Tongue (tissue), 2 donors: Measurements from ENCODE around the gene TNK2. TPM values are rescaled to one million over a fixed set of nuclear protein-coding genes. Genes with fewer than 3 reads are reported as not detected.
A peak's percentile ranks its signal among the peaks of the same experiment; 100 is the strongest.
"Not testable (repeated sequence)": the region's sequence is repeated elsewhere in the genome, so short reads cannot be mapped to it uniquely, and the experiment has no call there.

ENCODE experiments used
- DNase-seq: peaks from one replicate; pipeline ENCODE4 v3.0.0-alpha.2; 2015
- total RNA-seq: library from RNA; depleted of rRNA; stranded (reverse); fragments of >200 nt; gene quantifications from one replicate; pipeline ENCODE4 v1.2.3, GENCODE V29; 2014

TNK2 gene
- total RNA-seq, 1 donor from 2014 or later, result 31.4 TPM

GRCh38 chr3:195870442-195870841, 37.9 kb downstream of the TNK2 start:
- DNase-seq, result no peak

GRCh38 chr3:195869413-195870001, 38.8 kb downstream of the TNK2 start:
- DNase-seq, result peak; percentile 55

- DNase-seq, result no peak
Measured at GRCh38 chr3:195868866-195869412, 39.4 kb downstream of the TNK2 start.

- DNase-seq, result no peak
Measured at GRCh38 chr3:195868336-195868865, 40.0 kb downstream of the TNK2 start.

GRCh38 chr3:195867631-195868335, 40.6 kb downstream of the TNK2 start:
- DNase-seq, result no peak

GRCh38 chr3:195866686-195867511, 41.5 kb downstream of the TNK2 start:
- no peak for DNase-seq

- DNase-seq, result no peak
Measured at GRCh38 chr3:195865752-195866151, 42.6 kb downstream of the TNK2 start.

- DNase-seq, result peak; percentile 90
Measured at GRCh38 chr3:195863121-195864061, 45.0 kb downstream of the TNK2 start.

GRCh38 chr3:195862318-195862717, 46.0 kb downstream of the TNK2 start:
- DNase-seq, result not testable (repeated sequence)

- no peak for DNase-seq
Measured at GRCh38 chr3:195860456-195860855, 47.9 kb downstream of the TNK2 start.

GRCh38 chr3:195859846-195860411, 48.4 kb downstream of the TNK2 start:
- no peak for DNase-seq

GRCh38 chr3:195859061-195859845, 49.1 kb downstream of the TNK2 start:
- peak; percentile 82 for DNase-seq

- no peak for DNase-seq
Measured at GRCh38 chr3:195856410-195857084, 51.8 kb downstream of the TNK2 start.

GRCh38 chr3:195855471-195856409, 52.6 kb downstream of the TNK2 start:
- DNase-seq, result no peak

GRCh38 chr3:195854628-195855294, 53.6 kb downstream of the TNK2 start:
- no peak for DNase-seq

- DNase-seq, result no peak
Measured at GRCh38 chr3:195853996-195854395, 54.4 kb downstream of the TNK2 start.

GRCh38 chr3:195853036-195853435, 55.3 kb downstream of the TNK2 start:
- no peak for DNase-seq
